NCI-H748 treated with DMSO at 0.1 percent for 48 hours (cell line): ENCODE results near the gene NR0B1.

ENCODE experiments used
- DNase-seq: peaks from one replicate; lab custom pipeline; 2025; lab: John Stamatoyannopoulos, UW

The NR0B1 gene

GRCh38 chrX:30309139-30309571 lies at the start of gene NR0B1:
NR0B1 (minus strand) TSS chrX:30309390; CDS start chrX:30309363, 27 bp downstream.
- DNase-seq: no peak

- no peak for DNase-seq
Observed at GRCh38 chrX:30349946-30350345, 40.8 kb upstream of the NR0B1 start.

GRCh38 chrX:30343206-30343605 lies 34.0 kb upstream of the NR0B1 start:
- no peak for DNase-seq

- no peak for DNase-seq
Observed at GRCh38 chrX:30340753-30341152, 31.6 kb upstream of the NR0B1 start.

- no peak for DNase-seq
Observed at GRCh38 chrX:30327762-30328161, 18.6 kb upstream of the NR0B1 start.

- no peak for DNase-seq
Observed at GRCh38 chrX:30317308-30317707, 8.1 kb upstream of the NR0B1 start.

- DNase-seq: peak; percentile 71
Observed at GRCh38 chrX:30313322-30313721, 4.1 kb upstream of the NR0B1 start.

GRCh38 chrX:30312858-30313257 lies 3.7 kb upstream of the NR0B1 start:
- DNase-seq: no peak

- no peak for DNase-seq
Observed at GRCh38 chrX:30310429-30311206, 1.4 kb upstream of the NR0B1 start.

- no peak for DNase-seq
Observed at GRCh38 chrX:30308263-30309138, 689 bp downstream of the NR0B1 start.

GRCh38 chrX:30307466-30307865 lies 1.7 kb downstream of the NR0B1 start:
- no peak for DNase-seq

GRCh38 chrX:30304866-30305265 lies 4.3 kb downstream of the NR0B1 start:
- DNase-seq: no peak

- no peak for DNase-seq
Observed at GRCh38 chrX:30302956-30303355, 6.2 kb downstream of the NR0B1 start.

- peak; percentile 7 for DNase-seq
Observed at GRCh38 chrX:30301963-30302362, 7.2 kb downstream of the NR0B1 start.

GRCh38 chrX:30301208-30301607 lies 8.0 kb downstream of the NR0B1 start:
- DNase-seq: no peak

GRCh38 chrX:30296408-30297254 lies 12.6 kb downstream of the NR0B1 start:
- DNase-seq: no peak

GRCh38 chrX:30283456-30284200 lies 25.6 kb downstream of the NR0B1 start:
- DNase-seq: no peak

GRCh38 chrX:30282527-30282926 lies 26.7 kb downstream of the NR0B1 start:
- DNase-seq: no peak

- no peak for DNase-seq
Observed at GRCh38 chrX:30280428-30280827, 28.8 kb downstream of the NR0B1 start.

GRCh38 chrX:30278365-30278764 lies 30.8 kb downstream of the NR0B1 start:
- DNase-seq: no peak

GRCh38 chrX:30275498-30275897 lies 33.7 kb downstream of the NR0B1 start:
- no peak for DNase-seq
